GM18517 (cell line): Measurements from ENCODE around the gene SMURF1.
"Not testable (repeated sequence)": the region's sequence is repeated elsewhere in the genome, so short reads cannot be mapped to it uniquely, and the experiment has no call there.

Experiments used
- ATAC-seq: cut with Tn5 transposase; IDR thresholded peaks from one replicate; pipeline ENCODE4 v1.9.1; 2021; ENCODE audit warnings: mild to moderate bottlenecking, moderate library complexity; ENCODE audit not compliant: unreplicated experiment

The SMURF1 gene

GRCh38 chr7:99061001-99061776 is 82.7 kb downstream of the SMURF1 start:
- ATAC-seq: no peak

GRCh38 chr7:99054781-99055180 is 89.1 kb downstream of the SMURF1 start:
- ATAC-seq: no peak

- no peak for ATAC-seq
Observed at GRCh38 chr7:99050971-99051370, 92.9 kb downstream of the SMURF1 start.

- ATAC-seq: no peak
Observed at GRCh38 chr7:99047526-99048077, 96.3 kb downstream of the SMURF1 start.

- no peak for ATAC-seq
Observed at GRCh38 chr7:99046722-99047121, 97.2 kb downstream of the SMURF1 start.

- not testable (repeated sequence) for ATAC-seq
Observed at GRCh38 chr7:99046262-99046661, 97.6 kb downstream of the SMURF1 start.

- not testable (repeated sequence) for ATAC-seq
Observed at GRCh38 chr7:99044858-99045257, 99.0 kb downstream of the SMURF1 start.

GRCh38 chr7:99042957-99043356 is 101.0 kb downstream of the SMURF1 start:
- ATAC-seq: no peak

GRCh38 chr7:99041526-99041925 is 102.4 kb downstream of the SMURF1 start:
- no peak for ATAC-seq

- ATAC-seq: no peak
Observed at GRCh38 chr7:99040104-99040958, 103.6 kb downstream of the SMURF1 start.

- no peak for ATAC-seq
Observed at GRCh38 chr7:99039384-99039891, 104.5 kb downstream of the SMURF1 start.

GRCh38 chr7:99038086-99038855 is 105.6 kb downstream of the SMURF1 start:
- ATAC-seq: no peak

GRCh38 chr7:99037327-99037940 is 106.5 kb downstream of the SMURF1 start:
- no peak for ATAC-seq

GRCh38 chr7:99036546-99037111 is 107.3 kb downstream of the SMURF1 start:
- ATAC-seq: no peak

GRCh38 chr7:99035723-99036545 is 108.0 kb downstream of the SMURF1 start:
- ATAC-seq: no peak

GRCh38 chr7:99034932-99035722 is 108.8 kb downstream of the SMURF1 start:
- no peak for ATAC-seq

GRCh38 chr7:99033765-99034164 is 110.1 kb downstream of the SMURF1 start:
- ATAC-seq: no peak

GRCh38 chr7:99032928-99033327 is 111.0 kb downstream of the SMURF1 start:
- ATAC-seq: no peak
